ENCODE results near the gene SEMA6A. TPM values are rescaled to one million over a fixed set of nuclear protein-coding genes. Genes with fewer than 3 reads are reported as not detected.

Gene SEMA6A
- total RNA-seq, 1 experiment from 2014 or later: 53.3 TPM

- intact Hi-C loops (cut with micrococcal nuclease; ENCODE audit: unreplicated experiment): no loop called here
- Mint-ChIP-seq H3K9me3 (ENCODE audit: low read depth, unreplicated experiment) (no peaks in the 10 kb centered on the region), H3K36me3 (ENCODE audit: insufficient read depth, unreplicated experiment) (no peaks in the 10 kb centered on the region), H3K27ac (ENCODE audit: unreplicated experiment) (no peak overlapping the region), H3K4me3 (ENCODE audit: low read depth, unreplicated experiment) (no peak overlapping the region), H3K27me3 (ENCODE audit: unreplicated experiment) (no peaks in the 10 kb centered on the region), H3K4me1 (ENCODE audit: low read depth, unreplicated experiment) (peaks cover 40% of the 10 kb centered on the region)
- TF ChIP-seq, protein P1, sequence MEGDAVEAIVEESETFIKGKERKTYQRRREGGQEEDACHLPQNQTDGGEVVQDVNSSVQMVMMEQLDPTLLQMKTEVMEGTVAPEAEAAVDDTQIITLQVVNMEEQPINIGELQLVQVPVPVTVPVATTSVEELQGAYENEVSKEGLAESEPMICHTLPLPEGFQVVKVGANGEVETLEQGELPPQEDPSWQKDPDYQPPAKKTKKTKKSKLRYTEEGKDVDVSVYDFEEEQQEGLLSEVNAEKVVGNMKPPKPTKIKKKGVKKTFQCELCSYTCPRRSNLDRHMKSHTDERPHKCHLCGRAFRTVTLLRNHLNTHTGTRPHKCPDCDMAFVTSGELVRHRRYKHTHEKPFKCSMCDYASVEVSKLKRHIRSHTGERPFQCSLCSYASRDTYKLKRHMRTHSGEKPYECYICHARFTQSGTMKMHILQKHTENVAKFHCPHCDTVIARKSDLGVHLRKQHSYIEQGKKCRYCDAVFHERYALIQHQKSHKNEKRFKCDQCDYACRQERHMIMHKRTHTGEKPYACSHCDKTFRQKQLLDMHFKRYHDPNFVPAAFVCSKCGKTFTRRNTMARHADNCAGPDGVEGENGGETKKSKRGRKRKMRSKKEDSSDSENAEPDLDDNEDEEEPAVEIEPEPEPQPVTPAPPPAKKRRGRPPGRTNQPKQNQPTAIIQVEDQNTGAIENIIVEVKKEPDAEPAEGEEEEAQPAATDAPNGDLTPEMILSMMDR (IDR thresholded peaks at IDR 0.05; ENCODE audit: unreplicated experiment): no peak
- CTCF ChIA-PET: no interaction called here
- no peak for DNase-seq
- BruUV-seq (replicated peaks): no TSS peak
Observed at GRCh38 chr5:116517488-116517887, 57.1 kb downstream of the SEMA6A start.

GRCh38 chr5:116516021-116516420 lies 58.6 kb downstream of the SEMA6A start:
- Mint-ChIP-seq H3K36me3 (ENCODE audit: insufficient read depth, unreplicated experiment) (no peaks in the 10 kb centered on the region), H3K27me3 (ENCODE audit: unreplicated experiment) (no peaks in the 10 kb centered on the region), H3K4me3 (ENCODE audit: low read depth, unreplicated experiment) (no peak overlapping the region), H3K9me3 (ENCODE audit: low read depth, unreplicated experiment) (no peaks in the 10 kb centered on the region), H3K27ac (ENCODE audit: unreplicated experiment) (peak overlapping the region; percentile 5), H3K4me1 (ENCODE audit: low read depth, unreplicated experiment) (peaks cover 40% of the 10 kb centered on the region)
- intact Hi-C loops (cut with micrococcal nuclease; ENCODE audit: unreplicated experiment): loop anchor here (1.0 kb wide), 1 partner anchor 10 kb away; no protein-coding TSS in a partner anchor
- TF ChIP-seq, protein P1 (IDR thresholded peaks at IDR 0.05; ENCODE audit: unreplicated experiment): no peak
- CTCF ChIA-PET: interaction anchor here (0.7 to 1.1 kb wide), 2 partner anchors 24 to 55 kb away, joined by 3 read pairs; no protein-coding TSS in a partner anchor
- no TSS peak for BruUV-seq (replicated peaks)
- DNase-seq: no peak

- Mint-ChIP-seq H3K9me3 (ENCODE audit: low read depth, unreplicated experiment) (no peaks in the 10 kb centered on the region), H3K4me3 (ENCODE audit: low read depth, unreplicated experiment) (no peak overlapping the region), H3K27me3 (ENCODE audit: unreplicated experiment) (no peaks in the 10 kb centered on the region), H3K27ac (ENCODE audit: unreplicated experiment) (no peak overlapping the region), H3K4me1 (ENCODE audit: low read depth, unreplicated experiment) (peaks cover 46% of the 10 kb centered on the region), H3K36me3 (ENCODE audit: insufficient read depth, unreplicated experiment) (no peaks in the 10 kb centered on the region)
- DNase-seq: no peak
- CTCF ChIA-PET: no interaction called here
- no TSS peak for BruUV-seq (replicated peaks)
- TF ChIP-seq, protein P1 (IDR thresholded peaks at IDR 0.05; ENCODE audit: unreplicated experiment): no peak
- intact Hi-C loops (cut with micrococcal nuclease; ENCODE audit: unreplicated experiment): no loop called here
Observed at GRCh38 chr5:116514421-116514970, 60.1 kb downstream of the SEMA6A start.

DNA sequence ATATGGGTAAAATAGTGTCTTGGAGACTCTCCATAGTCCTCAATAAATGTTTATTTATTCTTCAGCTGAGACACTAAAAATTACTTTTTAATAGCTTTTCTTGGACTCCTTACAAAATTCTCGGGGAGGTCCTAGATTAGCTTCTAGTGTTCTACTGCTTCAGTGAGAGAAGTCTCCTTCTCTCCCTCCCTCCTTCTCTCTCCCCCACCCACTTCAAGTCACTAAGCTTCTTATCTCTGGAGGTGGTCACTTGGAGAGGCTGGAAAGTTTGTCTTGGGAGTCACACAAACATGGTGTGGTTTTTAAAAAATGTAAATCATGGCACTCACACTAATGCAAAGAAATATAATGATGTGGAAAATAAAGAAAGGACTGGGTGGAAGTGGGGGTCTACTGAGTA lies 64.1 kb downstream of the SEMA6A start:
- Mint-ChIP-seq H3K36me3 (ENCODE audit: insufficient read depth, unreplicated experiment) (peaks cover 6% of the 10 kb centered on the region), H3K4me1 (ENCODE audit: low read depth, unreplicated experiment) (peaks cover 28% of the 10 kb centered on the region), H3K27ac (ENCODE audit: unreplicated experiment) (no peak overlapping the region), H3K4me3 (ENCODE audit: low read depth, unreplicated experiment) (no peak overlapping the region), H3K27me3 (ENCODE audit: unreplicated experiment) (no peaks in the 10 kb centered on the region), H3K9me3 (ENCODE audit: low read depth, unreplicated experiment) (no peaks in the 10 kb centered on the region)
- intact Hi-C loops (cut with micrococcal nuclease; ENCODE audit: unreplicated experiment): no loop called here
- CTCF ChIA-PET: no interaction called here
- BruUV-seq (replicated peaks): no TSS peak
- DNase-seq: no peak
- TF ChIP-seq, protein P1 (IDR thresholded peaks at IDR 0.05; ENCODE audit: unreplicated experiment): no peak
